GM21723 (cell line): ENCODE data around the gene RASSF5.
"Not testable (repeated sequence)": the region's sequence is repeated elsewhere in the genome, so short reads cannot be mapped to it uniquely, and the experiment has no call there.

Source experiments
- ATAC-seq: cut with Tn5 transposase; IDR thresholded peaks from one replicate; pipeline ENCODE4 v1.9.1; 2021; ENCODE audit warnings: mild to moderate bottlenecking, moderate library complexity; ENCODE audit not compliant: unreplicated experiment

The RASSF5 gene

GRCh38 chr1:206566999-206567398, 59.7 kb downstream of the RASSF5 start:
- no peak for ATAC-seq

- ATAC-seq: no peak
Observed at GRCh38 chr1:206568256-206568655, 60.9 kb downstream of the RASSF5 start.

DNA sequence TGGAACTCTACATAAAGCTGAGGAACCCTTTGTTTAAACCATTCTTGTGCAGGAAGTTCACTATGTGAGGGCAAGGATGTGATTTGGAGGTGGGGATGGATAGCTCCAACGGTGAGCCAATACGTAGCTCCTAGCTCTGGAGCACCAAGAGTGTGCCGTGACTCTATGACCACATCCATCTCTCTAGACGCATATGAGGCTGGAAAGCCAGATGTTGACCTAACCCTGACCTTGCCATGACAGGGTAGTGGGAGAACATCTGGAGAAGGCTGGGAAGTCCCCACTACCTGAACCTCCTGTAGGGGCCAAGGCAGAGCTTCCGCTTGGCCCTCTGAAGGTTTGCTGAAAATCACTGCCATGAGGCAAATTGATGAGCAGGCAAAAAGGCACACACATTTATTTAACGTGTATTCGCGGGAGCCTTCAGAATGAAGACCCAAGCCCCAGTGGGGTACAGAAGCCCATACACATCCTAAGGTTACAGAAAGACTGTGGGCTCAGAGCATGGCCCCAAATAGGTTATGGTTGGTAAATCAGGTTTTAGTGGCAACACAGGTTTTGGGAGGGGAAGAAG, 61.5 kb downstream of the RASSF5 start:
- ATAC-seq: no peak

GRCh38 chr1:206569556-206569955, 62.2 kb downstream of the RASSF5 start:
- ATAC-seq: no peak

GRCh38 chr1:206570529-206570928, 63.2 kb downstream of the RASSF5 start:
- ATAC-seq: no peak

- no peak for ATAC-seq
Observed at GRCh38 chr1:206572835-206573234, 65.5 kb downstream of the RASSF5 start.

- ATAC-seq: no peak
Observed at GRCh38 chr1:206573319-206573718, 66.0 kb downstream of the RASSF5 start.

DNA sequence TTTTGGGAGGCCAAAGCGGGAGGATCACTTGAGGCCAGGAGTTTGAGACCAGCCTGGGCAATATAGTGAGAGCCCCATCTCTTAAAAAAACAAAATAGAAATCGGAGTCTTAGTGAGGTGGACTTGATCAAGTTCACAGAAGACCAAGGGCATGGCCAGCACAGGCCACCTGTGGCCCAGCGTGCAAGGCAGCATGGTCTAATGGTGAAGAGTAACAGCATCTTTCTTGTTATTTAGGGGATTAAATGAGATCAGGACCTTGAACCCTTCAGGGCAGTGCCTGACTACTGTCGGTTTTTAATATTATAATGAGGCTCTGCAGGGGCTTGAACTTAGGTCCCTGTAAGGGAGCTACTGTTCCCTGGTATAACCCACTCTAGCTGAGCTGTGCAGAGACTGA, 66.4 kb downstream of the RASSF5 start:
- no peak for ATAC-seq

DNA sequence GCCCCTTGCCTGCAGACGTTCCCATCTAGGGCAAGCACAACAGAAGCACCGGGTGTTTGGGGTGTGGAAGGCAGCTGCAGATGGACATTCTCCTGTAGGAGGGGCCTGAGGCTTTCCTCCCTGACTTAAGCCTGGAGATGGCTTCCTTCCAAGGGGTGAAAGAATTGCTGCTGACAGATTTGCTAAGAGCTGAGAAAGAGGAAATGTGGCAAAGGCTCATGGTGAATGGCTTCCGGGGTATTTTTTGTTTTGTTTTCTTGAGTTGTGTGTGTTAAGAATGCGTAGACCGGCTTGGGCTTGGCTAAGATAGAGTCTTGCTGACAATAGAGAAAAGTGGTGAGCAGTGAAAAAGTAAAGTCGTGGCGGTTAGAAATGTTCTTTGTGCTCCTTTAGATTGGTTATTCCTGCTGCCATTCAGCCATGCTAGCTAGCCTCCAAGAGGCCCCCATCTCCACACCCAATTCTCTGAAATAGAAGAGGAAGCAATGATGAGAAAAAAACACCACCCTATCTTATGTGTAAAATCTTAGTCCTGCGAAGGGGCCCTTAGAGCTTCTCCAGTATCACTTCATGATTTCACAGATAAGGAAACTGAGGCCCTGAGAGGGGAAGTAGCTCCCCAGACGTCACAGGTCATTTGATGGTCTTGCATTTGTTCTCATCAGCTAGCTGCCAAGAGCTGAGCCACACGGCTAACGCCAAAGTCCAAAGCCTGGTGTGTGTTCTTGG, 68.0 kb downstream of the RASSF5 start:
- ATAC-seq: peak; percentile 40

DNA sequence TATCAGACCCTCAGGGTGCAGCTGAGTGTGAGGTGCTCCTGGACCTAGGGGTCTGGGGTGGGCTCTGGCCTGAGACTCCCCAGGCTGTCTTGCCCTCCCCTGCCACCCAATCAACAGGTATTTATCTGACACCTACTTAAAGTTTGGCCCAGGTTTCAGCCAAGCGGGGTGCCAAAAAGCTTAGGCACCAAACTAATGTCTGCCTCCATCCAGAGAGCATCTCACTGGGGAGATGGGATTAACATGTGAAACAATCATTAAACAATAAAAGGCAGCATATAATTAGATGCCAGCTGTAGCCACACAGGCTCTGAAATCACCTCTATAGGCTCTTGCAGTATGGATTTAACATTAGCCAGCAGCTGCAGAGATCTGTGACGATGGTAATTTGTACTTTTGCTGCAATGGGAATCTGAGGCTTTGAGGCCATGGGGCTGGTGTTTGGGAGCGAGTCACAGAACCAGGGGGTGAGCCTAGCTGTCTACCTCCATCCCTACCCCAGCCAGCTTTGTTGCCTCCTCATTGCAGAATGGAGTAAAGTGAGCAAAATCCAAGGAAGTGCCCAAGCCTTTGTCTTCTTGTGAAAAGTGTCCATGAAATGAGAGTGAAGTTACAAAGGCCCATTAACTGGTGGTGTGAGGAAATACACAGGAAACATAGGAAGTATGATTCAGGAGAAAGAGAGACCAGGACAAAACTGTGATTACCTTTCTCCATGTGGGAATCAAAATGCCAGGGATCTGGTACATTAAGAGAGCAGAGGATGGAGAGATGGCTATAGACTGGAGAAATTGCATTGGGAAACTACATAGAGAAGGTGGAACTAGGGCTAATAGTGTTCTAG, 68.8 kb downstream of the RASSF5 start:
- no peak for ATAC-seq

- ATAC-seq: no peak
Observed at GRCh38 chr1:206577626-206578025, 70.3 kb downstream of the RASSF5 start.

- no peak for ATAC-seq
Observed at GRCh38 chr1:206578068-206578977, 71.0 kb downstream of the RASSF5 start.

DNA sequence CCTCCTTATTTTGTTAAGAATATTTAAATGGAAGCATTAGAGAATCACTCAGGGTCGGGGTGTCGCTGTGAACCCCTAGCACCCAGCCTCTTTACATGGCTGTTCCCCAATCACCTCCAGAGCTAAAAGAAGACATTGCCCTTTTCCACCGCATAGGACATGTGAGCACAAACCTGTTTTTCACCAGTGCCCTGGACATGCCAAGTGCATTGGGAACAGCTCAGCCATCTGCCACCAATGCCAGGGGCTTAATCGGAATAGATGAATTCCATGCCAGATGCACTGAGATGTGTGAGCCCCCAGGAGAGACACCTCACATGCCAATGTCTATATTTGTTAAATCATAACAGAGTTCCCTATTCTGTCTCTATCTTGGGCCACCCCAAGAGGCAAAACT, 71.6 kb downstream of the RASSF5 start:
- ATAC-seq: no peak

- ATAC-seq: peak; percentile 82
Observed at GRCh38 chr1:206579747-206580437, 72.6 kb downstream of the RASSF5 start.

GRCh38 chr1:206580438-206581113, 73.2 kb downstream of the RASSF5 start:
- ATAC-seq: no peak

DNA sequence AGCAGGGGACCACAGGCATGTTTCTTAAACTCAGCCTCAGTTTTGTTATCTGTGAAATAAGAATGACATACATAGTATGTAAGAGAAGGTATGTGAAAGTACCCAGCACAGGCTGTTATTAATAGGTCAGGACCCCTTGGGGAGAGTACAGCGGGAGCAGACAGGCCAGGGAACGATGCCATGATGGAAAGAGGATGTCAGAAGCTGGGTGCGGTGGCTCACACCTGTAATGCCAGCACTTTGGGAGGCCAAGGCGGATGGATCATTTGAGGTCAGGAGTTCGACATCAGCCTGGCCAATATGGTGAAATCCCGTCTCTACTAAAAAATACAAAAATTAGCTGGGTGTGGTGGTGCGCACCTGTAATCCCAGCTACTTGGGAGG, 73.8 kb downstream of the RASSF5 start:
- ATAC-seq: not testable (repeated sequence)

- ATAC-seq: no peak
Observed at GRCh38 chr1:206581571-206581981, 74.2 kb downstream of the RASSF5 start.

DNA sequence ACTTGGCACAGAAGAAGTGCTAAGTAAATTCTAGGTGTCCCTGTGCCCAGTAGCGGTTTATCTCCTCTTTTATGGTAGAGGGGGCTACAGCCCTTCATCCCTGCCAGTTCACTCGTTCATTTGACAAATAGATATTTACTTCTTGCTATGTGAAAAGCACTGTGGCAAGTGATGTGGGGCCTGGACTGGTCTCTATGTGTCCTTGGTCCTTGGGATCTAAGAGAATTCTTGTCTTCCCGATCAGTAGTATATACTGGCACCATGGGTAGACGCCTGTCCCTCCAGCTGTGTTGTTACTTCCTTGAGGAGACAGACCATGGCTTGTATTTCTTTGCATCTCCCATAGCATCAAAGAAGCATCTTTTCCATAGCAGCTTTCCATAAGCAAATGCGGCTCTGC, 75.2 kb downstream of the RASSF5 start:
- no peak for ATAC-seq

GRCh38 chr1:206582971-206583706, 75.8 kb downstream of the RASSF5 start:
- ATAC-seq: no peak
